Activated B cell treated with CpG ODN at 0.5 μM for 24 hours (primary cell): ENCODE results near the gene SYTL2. TPM values are rescaled to one million over a fixed set of nuclear protein-coding genes. Genes with fewer than 3 reads are reported as not detected.

Source experiments
- ATAC-seq: fragments of 200-7000 bp; cut with Tn5 transposase; one replicate; pipeline ENCODE4 v1.10.0; 2021; ENCODE audit warnings: low read depth, mild to moderate bottlenecking, moderate library complexity
- CTCF ChIA-PET: fragments of 350-600 bp; sonication (Branson Sonifier 250); formaldehyde crosslinking; loops from one replicate; lab custom pipeline; 2021; ENCODE audit warnings: antibody characterized with exemption; lab: Charles Lee
- POLR2A ChIA-PET: fragments of 350-600 bp; sonication (Branson Sonifier 250); formaldehyde crosslinking; loops from one replicate; lab custom pipeline; 2021; ENCODE audit warnings: antibody characterized with exemption; lab: Charles Lee
- DNase-seq: peaks from one replicate; pipeline ENCODE4 v3.0.0; 2022
- H3K27ac Mint-ChIP-seq: one replicate; pipeline ENCODE4 v1.8.0; 2020; ENCODE audit warnings: mixed read lengths
- H3K27me3 Mint-ChIP-seq: one replicate; pipeline ENCODE4 v1.8.0; 2021; ENCODE audit warnings: mixed read lengths
- H3K36me3 Mint-ChIP-seq: one replicate; pipeline ENCODE4 v1.8.0; 2021; ENCODE audit warnings: low read depth, mixed read lengths
- H3K4me1 Mint-ChIP-seq: one replicate; pipeline ENCODE4 v1.8.0; 2021; ENCODE audit warnings: mixed read lengths
- H3K4me3 Mint-ChIP-seq: one replicate; pipeline ENCODE4 v1.8.0; 2020; ENCODE audit warnings: mild to moderate bottlenecking, mixed read lengths
- H3K9me3 Mint-ChIP-seq: one replicate; pipeline ENCODE4 v1.8.0; 2020; ENCODE audit warnings: mixed read lengths
- CTCF ChIP-seq: fragments of 200-600 bp; IDR thresholded peaks from one replicate; pipeline ENCODE4 v1.8.0; 2022; ENCODE audit warnings: antibody characterized with exemption, mild to moderate bottlenecking
- intact Hi-C: fragments of 100-400 bp; cut with micrococcal nuclease; formaldehyde crosslinking; loops from one replicate; pipeline ENCODE4 v1.15.1; 2024
- total RNA-seq: library from RNA; stranded (reverse); gene quantifications from 2 replicates; pipeline ENCODE4 v1.2.3, GENCODE V29; 2022

The SYTL2 gene
- total RNA-seq, 1 donor from 2014 or later, result 1.1 TPM

GRCh38 chr11:85712953-85713352 is 98.0 kb downstream of the SYTL2 start:
- DNase-seq, result no peak
- intact Hi-C loops, result no loop called here
- Mint-ChIP-seq H3K4me1 (no peaks in the 10 kb centered on the region), H3K27ac (no peak overlapping the region), H3K9me3 (no peaks in the 10 kb centered on the region), H3K4me3 (no peak overlapping the region), H3K36me3 (no peaks in the 10 kb centered on the region), H3K27me3 (no peaks in the 10 kb centered on the region)
- ChIA-PET CTCF (no interaction called here), POLR2A (no interaction called here)
- TF ChIP-seq CTCF, result no peak
- ATAC-seq, result no peak

- ChIA-PET CTCF (no interaction called here), POLR2A (no interaction called here)
- no peak overlapping the region for H3K27ac Mint-ChIP-seq
- H3K9me3 Mint-ChIP-seq, result no peaks in the 10 kb centered on the region
- ATAC-seq (no peak), DNase-seq (no peak)
- intact Hi-C loops, result no loop called here
- no peaks in the 10 kb centered on the region for H3K36me3 Mint-ChIP-seq
- H3K4me3 Mint-ChIP-seq, result no peak overlapping the region
- H3K27me3 Mint-ChIP-seq, result no peaks in the 10 kb centered on the region
- H3K4me1 Mint-ChIP-seq, result no peaks in the 10 kb centered on the region
- TF ChIP-seq CTCF, result no peak
Observed at GRCh38 chr11:85710917-85711316, 100.0 kb downstream of the SYTL2 start.

GRCh38 chr11:85709941-85710702 is 100.8 kb downstream of the SYTL2 start:
- Mint-ChIP-seq H3K27ac (no peak overlapping the region), H3K36me3 (no peaks in the 10 kb centered on the region), H3K4me3 (no peak overlapping the region), H3K4me1 (no peaks in the 10 kb centered on the region), H3K9me3 (no peaks in the 10 kb centered on the region), H3K27me3 (no peaks in the 10 kb centered on the region)
- TF ChIP-seq CTCF, result no peak
- intact Hi-C loops, result no loop called here
- POLR2A ChIA-PET, result no interaction called here
- no peak for ATAC-seq
- DNase-seq, result no peak
- CTCF ChIA-PET, result no interaction called here

GRCh38 chr11:85705800-85706199 is 105.1 kb downstream of the SYTL2 start:
- no peak for TF ChIP-seq CTCF
- H3K27me3 Mint-ChIP-seq, result peaks cover 4% of the 10 kb centered on the region
- H3K36me3 Mint-ChIP-seq, result no peaks in the 10 kb centered on the region
- ChIA-PET CTCF (no interaction called here), POLR2A (no interaction called here)
- DNase-seq (no peak), ATAC-seq (no peak)
- H3K4me3 Mint-ChIP-seq, result no peak overlapping the region
- H3K4me1 Mint-ChIP-seq, result no peaks in the 10 kb centered on the region
- intact Hi-C loops, result no loop called here
- H3K27ac Mint-ChIP-seq, result no peak overlapping the region
- no peaks in the 10 kb centered on the region for H3K9me3 Mint-ChIP-seq

GRCh38 chr11:85704967-85705366 is 106.0 kb downstream of the SYTL2 start:
- intact Hi-C loops, result no loop called here
- Mint-ChIP-seq H3K36me3 (no peaks in the 10 kb centered on the region), H3K27me3 (peaks cover 4% of the 10 kb centered on the region), H3K4me1 (peaks cover 6% of the 10 kb centered on the region), H3K4me3 (no peak overlapping the region), H3K9me3 (no peaks in the 10 kb centered on the region), H3K27ac (no peak overlapping the region)
- DNase-seq (no peak), ATAC-seq (no peak)
- CTCF ChIA-PET, result no interaction called here
- TF ChIP-seq CTCF, result no peak
- POLR2A ChIA-PET, result no interaction called here
